GM23248 (cell line): ENCODE measurements around the gene ATP1B4. TPM values are rescaled to one million over a fixed set of nuclear protein-coding genes. Genes with fewer than 3 reads are reported as not detected.

Experiments
- DNase-seq: peaks from one replicate; pipeline ENCODE4 v3.0.0-alpha.2; 2015
- H2AFZ ChIP-seq: fragments of 200-600 bp; sonication (generic); 2 replicates; pipeline ENCODE4 v1.6.1; 2016; ENCODE audit warnings: antibody characterized with exemption
- H3F3A ChIP-seq: fragments of 200-600 bp; sonication (generic); 2 replicates; pipeline ENCODE4 v1.6.1; 2016; ENCODE audit warnings: mild to moderate bottlenecking, antibody characterized with exemption, mixed run types; ENCODE audit not compliant: insufficient read depth
- H3K27ac ChIP-seq: fragments of 200-600 bp; sonication (generic); 2 replicates; pipeline ENCODE4 v1.5.1; 2016; ENCODE audit warnings: mild to moderate bottlenecking
- H3K27me3 ChIP-seq: fragments of 200-600 bp; sonication (generic); replicated peaks from 2 replicates; pipeline ENCODE4 v1.6.1; 2016; ENCODE audit warnings: mild to moderate bottlenecking; ENCODE audit not compliant: insufficient read depth
- H3K36me3 ChIP-seq: fragments of 200-600 bp; sonication (generic); 2 replicates; pipeline ENCODE4 v1.6.1; 2016; ENCODE audit warnings: low read depth, mild to moderate bottlenecking
- H3K4me1 ChIP-seq: fragments of 200-600 bp; sonication (generic); 2 replicates; pipeline ENCODE4 v1.6.1; 2016; ENCODE audit warnings: mild to moderate bottlenecking; ENCODE audit not compliant: insufficient read depth
- H3K4me2 ChIP-seq: fragments of 200-600 bp; sonication (generic); one replicate; pipeline ENCODE4 v1.6.1; 2016; ENCODE audit warnings: mild to moderate bottlenecking; ENCODE audit not compliant: unreplicated experiment
- H3K4me3 ChIP-seq: fragments of 200-600 bp; sonication (generic); 2 replicates; pipeline ENCODE4 v1.5.1; 2016; ENCODE audit warnings: mild to moderate bottlenecking
- H3K79me2 ChIP-seq: fragments of 200-600 bp; sonication (generic); 2 replicates; pipeline ENCODE4 v1.6.1; 2016; ENCODE audit warnings: mild to moderate bottlenecking; ENCODE audit not compliant: insufficient read depth
- H3K9ac ChIP-seq: fragments of 200-600 bp; sonication (generic); 2 replicates; pipeline ENCODE4 v1.6.1; 2016; ENCODE audit warnings: mild to moderate bottlenecking
- H3K9me2 ChIP-seq: fragments of 200-600 bp; sonication (generic); 2 replicates; pipeline ENCODE4 v1.6.1; 2016; ENCODE audit warnings: mixed run types, mild to moderate bottlenecking, moderate library complexity; ENCODE audit not compliant: insufficient read depth
- H3K9me3 ChIP-seq: fragments of 200-600 bp; sonication (generic); one replicate; pipeline ENCODE4 v1.6.1; 2017; ENCODE audit warnings: low read depth
- H4K20me1 ChIP-seq: fragments of 200-600 bp; sonication (generic); 2 replicates; pipeline ENCODE4 v1.6.0; 2016; ENCODE audit not compliant: insufficient read depth
- EZH2 ChIP-seq: fragments of 200-600 bp; sonication (generic); IDR thresholded peaks from 2 replicates; pipeline ENCODE4 v1.6.1; 2018; ENCODE audit warnings: antibody characterized with exemption, mild to moderate bottlenecking; ENCODE audit not compliant: insufficient read depth, poor library complexity, severe bottlenecking
- EZH2phosphoT487 ChIP-seq: fragments of 200-600 bp; sonication (generic); IDR thresholded peaks from 2 replicates; pipeline ENCODE4 v1.6.1; 2018; ENCODE audit warnings: antibody characterized with exemption, moderate library complexity, mild to moderate bottlenecking, low read depth; ENCODE audit not compliant: insufficient read depth
- WGBS, 2 experiments: methylation state at CpG; one replicate each; pipeline ENCODE4 v1.1.6; 2015 to 2017; ENCODE audit warnings: low lambda C conversion rate in 2 of 2, low coverage in 1 of 2; ENCODE audit errors: missing lambda C conversion rate in 2 of 2; 5-methylcytosine and 5-hydroxymethylcytosine counted together
- in situ Hi-C: fragments of 300-500 bp; cut with MboI; formaldehyde crosslinking; loops from 2 replicates; pipeline ENCODE4 v1.15.0; 2020
- polyA plus RNA-seq: library from polyadenylated mRNA; unstranded; fragments of >200 nt; fragmentation: Nextera tagmentation; extraction: Ambion mirVana; gene quantifications from 2 replicates; pipeline ENCODE4 v1.2.1, GENCODE V29; 2016
- total RNA-seq: library from RNA; depleted of rRNA; stranded (reverse); fragments of >200 nt; shearing (Covaris generic); gene quantifications from 2 replicates; pipeline ENCODE4 v1.2.3, GENCODE V29; 2014

The ATP1B4 gene
- total and polyA plus RNA-seq, 2 experiments from 2014 or later = not detected

DNA sequence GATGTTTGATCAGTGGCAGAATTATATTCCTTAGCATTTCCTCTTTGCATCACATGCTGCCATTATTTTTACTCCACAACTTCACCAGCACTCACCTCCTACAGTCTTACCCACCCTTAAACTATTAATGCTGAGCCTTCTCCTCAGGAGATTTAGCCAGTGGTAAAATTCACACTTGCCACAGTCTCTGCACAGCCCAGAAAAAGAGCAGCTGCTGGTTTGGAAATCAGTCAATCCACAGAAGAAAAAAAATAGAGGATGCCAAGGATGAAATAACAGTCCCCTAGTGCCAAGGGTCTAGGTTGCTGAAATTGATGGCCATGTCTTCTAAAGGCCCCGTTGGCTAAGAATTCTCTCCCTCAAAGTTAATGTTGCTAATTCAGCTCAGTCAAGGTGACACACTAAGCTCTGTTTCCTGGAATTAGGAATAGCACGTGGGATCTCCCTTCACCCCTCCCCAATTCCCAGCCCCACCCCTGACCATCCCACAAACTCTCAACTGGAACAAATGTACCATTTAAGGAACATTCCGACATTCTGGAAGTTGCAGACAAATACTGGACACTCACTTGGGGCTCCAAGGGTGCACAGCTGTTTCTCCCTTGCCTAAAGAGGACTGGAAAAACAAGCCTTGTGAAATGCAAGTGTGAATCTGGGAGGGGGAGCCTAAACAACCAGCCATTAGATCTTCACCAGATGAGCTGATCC, 5.7 kb downstream of the ATP1B4 start:
- in situ Hi-C loops = no loop called here
- Histone ChIP-seq H4K20me1 (no peaks in the 10 kb centered on the region), H3K4me1 (no peaks in the 10 kb centered on the region), H3K36me3 (no peaks in the 10 kb centered on the region), H3K4me3 (no peak overlapping the region), H3K27me3 (0 out of 2 replicates have a peak, but pooled peaks cover 6% of the 10 kb centered on the region), H3K9me2 (no peaks in the 10 kb centered on the region), H3K27ac (no peak overlapping the region), H3K9me3 (no peaks in the 10 kb centered on the region), H3K4me2 (no peak overlapping the region), H3K9ac (no peak overlapping the region), H3K79me2 (no peaks in the 10 kb centered on the region), H2AFZ (no peak overlapping the region), H3F3A (no peaks in the 10 kb centered on the region)
- TF ChIP-seq EZH2 = no peak
- TF ChIP-seq EZH2phosphoT487 = no peak
- WGBS, 2 experiments = 35 to 45% methylated on average over 2 to 3 of the region's 3 CpGs
- no peak for DNase-seq

DNA sequence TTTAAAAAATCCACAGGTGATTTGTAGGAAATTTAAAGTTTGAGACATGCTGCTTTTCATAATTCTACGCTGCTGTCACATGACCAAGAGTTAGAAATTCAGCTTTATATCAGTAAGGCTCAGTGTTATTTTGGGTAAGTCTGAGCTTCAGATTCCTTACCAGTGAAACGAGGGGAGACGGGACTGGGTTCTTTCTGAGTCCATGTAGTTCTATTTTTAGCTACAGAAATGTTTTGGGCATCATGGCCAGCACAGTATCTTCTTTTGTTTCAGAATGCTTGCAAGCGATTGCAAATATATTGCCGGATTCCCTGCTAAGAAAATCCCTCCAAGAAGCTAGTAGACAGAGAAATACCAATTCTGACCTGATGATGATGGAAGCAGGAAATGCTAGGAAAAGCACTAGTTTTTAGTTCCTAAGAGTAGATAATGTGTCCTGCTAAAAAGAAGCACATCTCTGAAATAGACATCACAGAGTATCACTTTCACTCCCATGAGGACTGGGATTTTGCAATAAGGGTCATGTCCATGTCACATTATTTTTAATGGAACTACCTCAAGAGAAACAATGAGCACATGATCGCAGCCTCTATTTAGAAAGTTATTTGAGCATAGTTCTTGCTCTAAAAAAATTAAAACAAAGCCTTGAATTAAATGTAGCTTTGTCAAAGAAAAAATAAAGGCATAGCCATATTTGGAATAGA, 10.9 kb downstream of the ATP1B4 start:
- Histone ChIP-seq H3K9me2 (no peaks in the 10 kb centered on the region), H3K4me2 (no peak overlapping the region), H3K36me3 (no peaks in the 10 kb centered on the region), H3K9me3 (no peaks in the 10 kb centered on the region), H3K4me3 (no peak overlapping the region), H3K9ac (no peak overlapping the region), H3K27me3 (no peaks in the 10 kb centered on the region), H3K27ac (no peak overlapping the region), H3K79me2 (no peaks in the 10 kb centered on the region), H3K4me1 (no peaks in the 10 kb centered on the region), H4K20me1 (no peaks in the 10 kb centered on the region), H2AFZ (no peak overlapping the region), H3F3A (no peaks in the 10 kb centered on the region)
- DNase-seq = no peak
- in situ Hi-C loops = no loop called here
- TF ChIP-seq EZH2 (no peak), EZH2phosphoT487 (no peak)
- 54 to 59% methylated on average over 6 of the region's 6 CpGs for WGBS, 2 experiments

GRCh38 chrX:120377179-120377578, 15.3 kb downstream of the ATP1B4 start:
- Histone ChIP-seq H3K4me1 (no peaks in the 10 kb centered on the region), H3F3A (no peaks in the 10 kb centered on the region), H3K79me2 (no peaks in the 10 kb centered on the region), H2AFZ (no peak overlapping the region), H3K36me3 (no peaks in the 10 kb centered on the region), H3K4me3 (no peak overlapping the region), H3K27ac (no peak overlapping the region), H3K9ac (no peak overlapping the region), H4K20me1 (no peaks in the 10 kb centered on the region), H3K9me3 (no peaks in the 10 kb centered on the region), H3K27me3 (no peaks in the 10 kb centered on the region), H3K9me2 (no peaks in the 10 kb centered on the region), H3K4me2 (no peak overlapping the region)
- 50 to 63% methylated on average over 3 of the region's 3 CpGs for WGBS, 2 experiments
- no peak for DNase-seq
- TF ChIP-seq EZH2phosphoT487 (no peak), EZH2 (no peak)
- in situ Hi-C loops = no loop called here

DNA sequence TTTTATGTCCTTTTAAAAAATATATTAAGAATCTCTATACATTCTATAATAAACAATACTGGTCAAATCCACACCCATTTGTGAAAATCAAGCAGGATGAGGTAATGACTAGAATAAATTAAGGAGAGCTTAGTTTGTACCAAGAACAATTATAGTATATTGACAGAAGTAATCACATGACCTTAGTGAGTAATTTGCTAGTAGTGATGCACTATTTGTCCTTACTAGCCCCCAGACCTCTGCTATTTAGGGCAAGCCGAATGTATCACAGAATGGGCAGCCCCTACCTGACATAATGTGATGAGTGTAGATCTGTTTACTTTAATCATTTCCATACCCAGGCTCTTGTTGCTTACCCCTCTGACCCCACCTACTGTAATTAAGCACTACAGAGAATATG, 15.8 kb downstream of the ATP1B4 start:
- Histone ChIP-seq H3K9me2 (no peaks in the 10 kb centered on the region), H3K4me2 (no peak overlapping the region), H3K4me1 (no peaks in the 10 kb centered on the region), H3K9me3 (no peaks in the 10 kb centered on the region), H3K27me3 (no peaks in the 10 kb centered on the region), H3K9ac (no peak overlapping the region), H4K20me1 (no peaks in the 10 kb centered on the region), H3F3A (no peaks in the 10 kb centered on the region), H3K4me3 (no peak overlapping the region), H3K79me2 (no peaks in the 10 kb centered on the region), H2AFZ (no peak overlapping the region), H3K27ac (no peak overlapping the region), H3K36me3 (no peaks in the 10 kb centered on the region)
- WGBS, 2 experiments = 50 to 90% methylated on average over 1 of the region's 1 CpG
- TF ChIP-seq EZH2phosphoT487 = no peak
- TF ChIP-seq EZH2 = no peak
- no peak for DNase-seq
- in situ Hi-C loops = no loop called here
